OCI-M1 (cell line): ENCODE results near the gene ENO4.

Experiments used
- DNase-seq: peaks from one replicate; lab custom pipeline; 2025; lab: John Stamatoyannopoulos, UW

The ENO4 gene

DNA sequence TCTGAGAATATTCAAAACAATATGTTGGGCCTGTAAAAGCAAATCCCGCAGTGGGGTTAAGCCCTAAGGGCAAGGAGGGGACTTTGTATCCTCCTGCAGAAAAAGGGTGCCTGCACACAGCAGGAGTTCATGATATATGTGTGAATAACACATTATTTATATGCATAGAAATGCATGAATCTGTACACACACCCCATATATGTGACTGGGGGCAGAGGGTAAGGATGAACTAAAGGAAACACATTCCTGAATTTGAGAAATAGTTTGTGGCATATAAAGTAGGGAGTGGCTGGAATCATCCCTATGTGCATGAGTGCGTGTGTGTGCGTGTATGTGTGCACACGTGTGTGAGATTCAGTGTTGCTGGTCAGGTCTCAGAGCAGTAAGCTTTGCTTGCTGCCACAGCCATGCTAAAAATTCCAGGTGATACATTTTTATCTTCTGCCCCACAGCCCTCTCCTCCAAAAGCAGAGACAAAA is 18.9 kb downstream of the ENO4 start:
- DNase-seq = no peak

- DNase-seq = no peak
Observed at GRCh38 chr10:116868722-116869121, 19.4 kb downstream of the ENO4 start.

GRCh38 chr10:116870949-116871348 is 21.6 kb downstream of the ENO4 start:
- DNase-seq = no peak

DNA sequence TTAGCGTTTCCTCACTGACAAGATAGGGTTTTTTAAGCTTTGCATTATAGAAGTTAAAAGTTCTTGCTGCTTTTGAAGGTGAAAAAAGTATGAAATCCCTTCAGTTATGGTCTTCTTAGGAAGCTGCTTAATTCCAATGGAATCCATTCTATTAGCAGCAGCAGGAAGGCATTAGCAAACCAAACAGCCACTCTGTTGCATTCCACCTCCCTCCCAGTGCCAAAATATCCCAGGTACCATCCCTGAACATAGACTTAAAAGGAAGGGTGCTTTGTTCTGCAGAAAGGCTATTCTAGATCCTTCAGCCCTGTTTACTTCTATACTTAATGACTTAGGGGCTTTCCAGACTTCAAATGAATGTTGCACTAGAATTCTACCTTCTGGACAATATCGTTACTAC is 23.8 kb downstream of the ENO4 start:
- no peak for DNase-seq

GRCh38 chr10:116875897-116876296 is 26.6 kb downstream of the ENO4 start:
- DNase-seq = no peak

GRCh38 chr10:116877391-116877790 is 28.1 kb downstream of the ENO4 start:
- no peak for DNase-seq

GRCh38 chr10:116878123-116878522 is 28.8 kb downstream of the ENO4 start:
- DNase-seq = no peak

DNA sequence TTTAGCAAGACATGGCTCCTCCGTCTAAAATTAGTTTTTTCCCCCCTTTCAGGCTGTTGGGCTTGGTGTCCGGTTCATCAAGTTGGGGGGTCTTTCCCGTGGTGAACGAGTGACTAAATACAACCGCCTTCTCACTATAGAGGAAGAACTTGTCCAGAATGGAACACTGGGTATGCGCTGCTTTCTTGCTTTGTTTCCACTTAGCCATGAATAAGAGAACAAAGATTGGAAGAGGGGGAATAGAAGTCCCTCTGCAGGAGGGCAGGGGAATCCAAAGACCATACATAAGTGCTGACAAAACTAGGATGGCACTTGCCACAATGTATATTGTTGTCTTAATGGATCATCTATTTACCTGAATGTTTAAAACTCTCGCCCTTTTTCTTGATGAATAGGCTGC is 30.5 kb downstream of the ENO4 start:
- DNase-seq = no peak

- DNase-seq = peak; percentile 27
Observed at GRCh38 chr10:116880716-116881482, 31.6 kb downstream of the ENO4 start.

- DNase-seq = no peak
Observed at GRCh38 chr10:116882639-116883038, 33.3 kb downstream of the ENO4 start.

DNA sequence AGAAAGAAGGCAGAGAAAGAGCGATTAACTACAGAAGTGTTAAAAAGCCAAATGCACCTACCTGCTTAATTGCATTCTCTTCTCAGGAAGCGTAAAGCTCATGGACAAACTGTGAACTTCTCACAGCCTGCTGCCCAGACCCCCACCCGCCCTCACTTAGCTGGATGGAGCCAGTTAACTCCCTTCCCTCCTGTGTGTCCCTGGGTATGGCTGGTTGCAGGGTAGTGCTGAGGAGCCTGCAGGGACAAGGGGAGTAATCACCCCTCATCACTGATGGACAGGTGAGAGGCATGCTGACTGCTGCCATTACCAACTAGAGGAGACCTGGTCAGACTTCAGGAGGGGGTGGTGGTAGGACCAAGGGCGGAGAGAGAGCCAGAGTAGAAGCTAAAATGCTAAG is 37.5 kb downstream of the ENO4 start:
- DNase-seq = no peak

- no peak for DNase-seq
Observed at GRCh38 chr10:116888380-116889055, 39.2 kb downstream of the ENO4 start.

- DNase-seq = no peak
Observed at GRCh38 chr10:116889066-116889465, 39.8 kb downstream of the ENO4 start.

DNA sequence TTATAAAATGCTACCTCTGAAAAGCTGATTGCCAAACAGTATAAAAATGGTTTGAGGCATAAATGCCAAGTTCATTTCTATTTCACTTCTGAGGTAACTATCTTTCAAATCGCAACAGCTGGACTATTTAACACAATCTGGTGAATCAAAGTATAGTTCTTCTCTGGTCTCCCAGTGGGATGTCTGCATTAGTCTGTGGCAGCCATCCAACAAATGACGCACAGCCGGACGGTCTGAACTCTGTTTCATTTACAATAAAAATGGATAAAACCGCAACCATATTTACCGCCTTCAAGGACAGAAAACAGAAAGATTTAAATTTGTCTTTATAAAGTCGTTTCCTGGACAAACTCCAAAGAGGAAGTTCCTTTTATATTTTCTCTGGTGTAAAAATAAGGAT is 41.9 kb downstream of the ENO4 start:
- no peak for DNase-seq

DNA sequence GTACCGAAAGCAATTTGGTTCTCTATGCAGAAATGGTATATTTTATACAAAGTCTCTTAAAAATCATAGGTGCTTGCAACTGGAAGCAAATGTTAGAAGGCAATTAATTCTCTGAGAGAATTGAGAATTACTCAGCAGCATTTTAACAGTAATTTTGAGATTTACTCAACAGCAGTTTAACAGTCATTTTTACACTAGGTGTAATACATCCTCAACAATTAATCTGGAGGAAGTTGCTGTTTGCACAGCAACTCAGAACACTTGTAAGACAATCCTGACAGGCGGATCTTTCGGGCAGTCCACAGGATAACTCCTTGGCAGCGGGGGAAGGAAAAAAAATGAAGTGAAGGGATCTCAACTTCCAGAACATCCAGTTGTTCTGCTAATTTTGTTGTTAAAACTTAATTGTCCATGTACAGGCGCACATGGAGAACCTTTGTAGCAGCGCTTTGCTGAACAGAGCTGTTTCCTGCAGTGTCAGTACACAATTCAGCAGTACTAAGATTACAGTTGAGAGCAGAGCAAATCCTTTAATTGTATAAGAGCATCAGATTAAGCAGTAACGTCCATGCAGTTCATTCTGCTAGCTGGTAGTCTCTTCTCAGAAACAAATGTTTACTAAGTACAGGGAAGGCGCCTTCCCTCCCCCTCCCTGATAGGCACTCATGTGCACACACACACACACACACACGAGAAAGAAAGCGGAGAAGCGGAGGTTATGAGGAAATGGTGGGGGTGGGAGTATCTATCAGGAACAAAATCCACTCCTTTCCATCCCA is 43.8 kb downstream of the ENO4 start:
- no peak for DNase-seq

DNA sequence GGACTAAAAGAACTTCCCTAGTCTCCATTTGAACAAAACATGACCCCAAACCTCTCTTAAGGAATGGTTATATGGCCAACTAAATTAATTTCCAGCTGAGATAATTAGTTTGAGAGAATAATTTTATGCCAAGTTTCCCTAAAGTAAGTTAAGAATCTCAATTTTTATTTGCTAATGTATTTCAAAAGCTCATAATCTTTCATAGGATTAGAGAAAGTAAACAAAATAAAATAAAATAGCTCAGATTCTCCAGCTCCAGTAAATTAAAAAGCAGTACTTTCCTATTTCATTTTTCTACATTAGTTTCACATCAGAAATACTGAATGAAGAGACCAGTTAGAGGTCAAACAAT is 44.4 kb downstream of the ENO4 start:
- DNase-seq = no peak

GRCh38 chr10:116899626-116900025 is 50.3 kb downstream of the ENO4 start:
- DNase-seq = no peak

DNA sequence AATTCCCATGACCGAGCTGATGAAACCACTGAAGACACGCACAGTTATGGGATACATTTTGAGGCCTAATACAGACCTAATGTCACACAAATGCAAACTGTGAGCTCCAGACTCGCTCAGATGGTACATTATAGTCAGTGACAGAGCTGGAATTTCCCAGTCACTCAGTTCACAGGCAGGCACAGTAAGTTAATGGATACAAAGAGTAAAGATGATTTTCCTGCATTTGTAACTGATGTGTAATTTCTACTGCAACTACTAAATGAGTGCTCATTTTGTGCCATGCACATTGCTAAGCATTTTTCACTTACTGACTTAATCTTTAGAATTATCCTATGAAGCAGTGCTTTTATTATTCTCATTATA is 56.5 kb downstream of the ENO4 start:
- no peak for DNase-seq

GRCh38 chr10:116907245-116907987 is 58.1 kb downstream of the ENO4 start:
- no peak for DNase-seq

GRCh38 chr10:116909307-116909706 is 60.0 kb downstream of the ENO4 start:
- no peak for DNase-seq

DNA sequence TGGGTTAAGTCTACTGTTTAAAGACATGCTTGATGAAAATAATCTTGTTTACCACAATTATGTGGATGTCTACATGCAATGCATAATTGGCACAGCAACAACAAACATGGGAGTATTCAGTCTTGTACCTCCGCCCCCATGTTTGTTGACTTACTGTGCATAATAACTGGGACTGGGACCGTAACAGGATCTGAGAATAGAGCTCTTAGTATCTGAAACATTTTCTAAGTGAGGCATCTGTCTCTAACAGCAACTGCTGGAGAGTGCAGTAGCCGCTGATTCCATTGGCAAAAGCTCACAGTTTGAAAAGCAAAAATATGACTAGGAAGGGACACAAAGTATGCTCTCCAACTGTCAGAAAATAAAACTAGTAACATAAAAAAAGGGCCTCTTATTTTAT is 61.6 kb downstream of the ENO4 start:
- no peak for DNase-seq

DNA sequence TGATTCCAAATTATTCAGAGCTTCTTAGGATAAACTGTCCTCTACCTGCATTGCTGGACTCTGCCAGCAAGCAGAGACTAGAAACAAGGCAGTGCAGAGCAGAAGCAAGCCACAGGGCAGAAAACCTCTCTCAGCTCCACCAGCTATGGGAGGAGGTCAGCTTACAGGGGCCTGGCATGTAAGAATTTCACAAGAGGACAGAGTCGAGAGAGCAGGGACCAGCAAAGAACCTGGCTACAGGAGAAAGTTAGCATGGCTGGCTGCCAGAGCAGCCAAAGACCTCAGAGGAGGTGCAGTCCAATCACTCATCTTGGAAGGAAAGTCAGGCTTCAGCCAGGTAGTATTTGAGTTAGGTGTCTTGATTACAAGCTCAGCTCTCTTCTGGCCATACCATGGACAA is 62.9 kb downstream of the ENO4 start:
- no peak for DNase-seq
